PC-9 (cell line): ENCODE results near the gene TMEM132D. TPM values are rescaled to one million over a fixed set of nuclear protein-coding genes. Genes with fewer than 3 reads are reported as not detected.

Experiments
- BruUV-seq: library from RNA; stranded (reverse); fragments of 400-500 nt; replicated peaks from 2 replicates; lab custom pipeline; 2021; lab: Mats Ljungman, UMichigan
- CTCF ChIA-PET: fragments of 300-600 bp; sonication (Branson Sonifier 250); formaldehyde crosslinking; loops from one replicate; lab custom pipeline; 2022; ENCODE audit warnings: antibody characterized with exemption; lab: Charles Lee
- POLR2A ChIA-PET: fragments of 300-600 bp; sonication (Branson Sonifier 250); formaldehyde crosslinking; loops from one replicate; lab custom pipeline; 2022; ENCODE audit warnings: antibody characterized with exemption; ENCODE audit not compliant: unreplicated experiment; lab: Charles Lee
- DNase-seq, 2 experiments: peaks; one replicate each; pipeline versions ENCODE4 v3.0.0 to v3.0.0-alpha.2; 2015 to 2022; ENCODE audit warnings: mixed read lengths in 1 of 2
- H2AFZ ChIP-seq: fragments of 200-600 bp; sonication (generic); 2 replicates; pipeline ENCODE4 v1.8.1; 2017; ENCODE audit warnings: antibody characterized with exemption
- H3F3A ChIP-seq: fragments of 200-600 bp; sonication (generic); 2 replicates; pipeline ENCODE4 v1.8.1; 2017; ENCODE audit warnings: antibody characterized with exemption, mild to moderate bottlenecking, low read depth; ENCODE audit not compliant: insufficient read depth
- H3K27ac ChIP-seq: fragments of 200-600 bp; sonication (generic); 2 replicates; pipeline ENCODE4 v1.6.1; 2016; ENCODE audit warnings: mixed run types
- H3K27me3 ChIP-seq: fragments of 200-600 bp; sonication (generic); 2 replicates; pipeline ENCODE4 v1.6.1; 2016; ENCODE audit warnings: low read depth, mixed run types; ENCODE audit not compliant: insufficient read depth
- H3K36me3 ChIP-seq: fragments of 200-600 bp; sonication (generic); 2 replicates; pipeline ENCODE4 v1.6.1; 2016; ENCODE audit warnings: low read depth, mixed run types
- H3K4me1 ChIP-seq: fragments of 200-600 bp; sonication (generic); replicated peaks from 2 replicates; pipeline ENCODE4 v1.6.1; 2016; ENCODE audit warnings: mixed run types; ENCODE audit not compliant: insufficient read depth
- H3K4me2 ChIP-seq: fragments of 200-600 bp; sonication (generic); 2 replicates; pipeline ENCODE4 v1.6.1; 2017; ENCODE audit warnings: mixed run types
- H3K4me3 ChIP-seq: fragments of 200-600 bp; sonication (generic); 2 replicates; pipeline ENCODE4 v1.6.1; 2016; ENCODE audit warnings: mixed run types
- H3K79me2 ChIP-seq: fragments of 200-600 bp; sonication (generic); 2 replicates; pipeline ENCODE4 v1.6.1; 2017; ENCODE audit warnings: low read depth, mixed run types
- H3K9me2 ChIP-seq: fragments of 200-600 bp; sonication (generic); 2 replicates; pipeline ENCODE4 v1.8.1; 2017; ENCODE audit warnings: mild to moderate bottlenecking; ENCODE audit not compliant: insufficient read depth
- H3K9me3 ChIP-seq: fragments of 200-600 bp; sonication (generic); 2 replicates; pipeline ENCODE4 v1.8.1; 2016; ENCODE audit warnings: low read depth; ENCODE audit not compliant: insufficient read depth
- H4K20me1 ChIP-seq: fragments of 200-600 bp; sonication (generic); 2 replicates; pipeline ENCODE4 v1.8.1; 2017; ENCODE audit not compliant: insufficient read depth
- CTCF ChIP-seq: fragments of 200-600 bp; sonication (generic); conservative IDR thresholded peaks from 2 replicates; pipeline ENCODE4 v1.6.1; 2017; ENCODE audit warnings: mixed run types, antibody characterized with exemption, mild to moderate bottlenecking, moderate library complexity
- EZH2 ChIP-seq: fragments of 200-600 bp; sonication (generic); IDR thresholded peaks from 2 replicates; pipeline ENCODE4 v1.8.0; 2017; ENCODE audit warnings: antibody characterized with exemption, low read depth
- intact Hi-C: fragments of 100-400 bp; cut with micrococcal nuclease; formaldehyde crosslinking; loops from one replicate; pipeline ENCODE4 v1.10.0; 2022; ENCODE audit not compliant: unreplicated experiment
- total RNA-seq: library from RNA; stranded (reverse); gene quantifications from 2 replicates; pipeline ENCODE4 v1.2.3, GENCODE V29; 2021

TMEM132D gene
- total RNA-seq, 1 experiment from 2014 or later, result not detected

GRCh38 chr12:129762436-129762835 is 141.4 kb downstream of the TMEM132D start:
- no peak for DNase-seq
- ChIA-PET CTCF (no interaction called here), POLR2A (no interaction called here)
- Histone ChIP-seq H3K4me2 (no peak overlapping the region), H3K79me2 (no peaks in the 10 kb centered on the region), H2AFZ (no peak overlapping the region), H4K20me1 (no peaks in the 10 kb centered on the region), H3K36me3 (no peaks in the 10 kb centered on the region), H3K9me3 (no peaks in the 10 kb centered on the region), H3K4me3 (no peak overlapping the region), H3K4me1 (no peaks in the 10 kb centered on the region), H3K27ac (no peak overlapping the region), H3K27me3 (peaks cover 27% of the 10 kb centered on the region), H3F3A (no peaks in the 10 kb centered on the region), H3K9me2 (no peaks in the 10 kb centered on the region)
- TF ChIP-seq CTCF, result no peak
- TF ChIP-seq EZH2, result no peak
- intact Hi-C loops, result no loop called here
- BruUV-seq, result no TSS peak

- H3K27me3 ChIP-seq, result 0 out of 2 replicates have a peak, but pooled peaks cover 2% of the 10 kb centered on the region
- H2AFZ ChIP-seq, result no peak overlapping the region
- H4K20me1 ChIP-seq, result no peaks in the 10 kb centered on the region
- no peak overlapping the region for H3K4me3 ChIP-seq
- no peak overlapping the region for H3K27ac ChIP-seq
- no peak overlapping the region for H3K4me2 ChIP-seq
- intact Hi-C loops, result no loop called here
- BruUV-seq, result no TSS peak
- H3F3A ChIP-seq, result no peaks in the 10 kb centered on the region
- DNase-seq, result no peak
- CTCF ChIA-PET, result no interaction called here
- no peaks in the 10 kb centered on the region for H3K79me2 ChIP-seq
- POLR2A ChIA-PET, result no interaction called here
- H3K9me3 ChIP-seq, result no peaks in the 10 kb centered on the region
- H3K36me3 ChIP-seq, result no peaks in the 10 kb centered on the region
- TF ChIP-seq EZH2 (no peak), CTCF (no peak)
- H3K9me2 ChIP-seq, result no peaks in the 10 kb centered on the region
- H3K4me1 ChIP-seq, result no peaks in the 10 kb centered on the region
Measured at GRCh38 chr12:129753586-129753985, 150.2 kb downstream of the TMEM132D start.

- H3K4me1 ChIP-seq, result no peaks in the 10 kb centered on the region
- TF ChIP-seq CTCF, result no peak
- TF ChIP-seq EZH2, result no peak
- H3K79me2 ChIP-seq, result no peaks in the 10 kb centered on the region
- no peak overlapping the region for H2AFZ ChIP-seq
- no peak overlapping the region for H3K4me3 ChIP-seq
- intact Hi-C loops, result no loop called here
- no TSS peak for BruUV-seq
- no peaks in the 10 kb centered on the region for H3F3A ChIP-seq
- H3K9me3 ChIP-seq, result no peaks in the 10 kb centered on the region
- H4K20me1 ChIP-seq, result no peaks in the 10 kb centered on the region
- CTCF ChIA-PET, result no interaction called here
- no peaks in the 10 kb centered on the region for H3K27me3 ChIP-seq
- DNase-seq, result no peak
- no peak overlapping the region for H3K4me2 ChIP-seq
- no peaks in the 10 kb centered on the region for H3K9me2 ChIP-seq
- POLR2A ChIA-PET, result no interaction called here
- no peak overlapping the region for H3K27ac ChIP-seq
- H3K36me3 ChIP-seq, result no peaks in the 10 kb centered on the region
Measured at GRCh38 chr12:129750421-129750820, 153.4 kb downstream of the TMEM132D start.
